GM13977 (cell line): ENCODE results near the gene DOCK3.

Experiments used
- DNase-seq: peaks from one replicate; pipeline ENCODE4 v3.0.0; 2012; ENCODE audit warnings: low spot score
- in situ Hi-C: fragments of 300-500 bp; cut with MboI; formaldehyde crosslinking; loops from one replicate; pipeline ENCODE4 v1.12.0; 2022; ENCODE audit warnings: low sequenced_read_pairs, low pct_unique_long_range_greater_than_20kb, mixed read lengths, inconsistent platforms; ENCODE audit not compliant: unreplicated experiment
- TF ChIP-seq, protein P1 (sequence below): IDR thresholded peaks from 2 replicates; pipeline ENCODE4 v1.5.1; 2012; ENCODE audit warnings: mild to moderate bottlenecking, control low read depth; ENCODE audit not compliant: insufficient read depth; ENCODE audit errors: extremely low read depth, missing control alignments

The DOCK3 gene

DNA sequence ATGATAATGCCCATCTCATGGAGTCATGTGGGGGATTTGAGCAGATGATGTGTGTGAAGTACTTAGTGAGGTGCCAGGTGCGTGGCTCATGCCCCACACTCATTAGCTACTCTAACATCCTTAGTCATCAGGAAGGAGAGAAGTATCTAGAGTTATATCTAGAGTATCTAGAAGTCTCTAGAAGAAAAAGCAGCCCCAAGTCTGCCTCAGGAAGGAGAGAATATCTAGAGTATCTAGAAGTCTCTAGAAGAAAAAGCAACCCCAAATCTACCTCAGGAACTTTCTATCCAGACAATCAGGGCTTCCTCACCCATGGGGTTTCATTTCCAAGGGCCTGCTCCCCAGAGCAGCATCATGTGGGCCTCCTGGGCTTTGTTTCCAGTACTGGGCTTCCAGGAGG, 24.7 kb upstream of the DOCK3 start:
- in situ Hi-C loops = no loop called here
- TF ChIP-seq, protein P1, sequence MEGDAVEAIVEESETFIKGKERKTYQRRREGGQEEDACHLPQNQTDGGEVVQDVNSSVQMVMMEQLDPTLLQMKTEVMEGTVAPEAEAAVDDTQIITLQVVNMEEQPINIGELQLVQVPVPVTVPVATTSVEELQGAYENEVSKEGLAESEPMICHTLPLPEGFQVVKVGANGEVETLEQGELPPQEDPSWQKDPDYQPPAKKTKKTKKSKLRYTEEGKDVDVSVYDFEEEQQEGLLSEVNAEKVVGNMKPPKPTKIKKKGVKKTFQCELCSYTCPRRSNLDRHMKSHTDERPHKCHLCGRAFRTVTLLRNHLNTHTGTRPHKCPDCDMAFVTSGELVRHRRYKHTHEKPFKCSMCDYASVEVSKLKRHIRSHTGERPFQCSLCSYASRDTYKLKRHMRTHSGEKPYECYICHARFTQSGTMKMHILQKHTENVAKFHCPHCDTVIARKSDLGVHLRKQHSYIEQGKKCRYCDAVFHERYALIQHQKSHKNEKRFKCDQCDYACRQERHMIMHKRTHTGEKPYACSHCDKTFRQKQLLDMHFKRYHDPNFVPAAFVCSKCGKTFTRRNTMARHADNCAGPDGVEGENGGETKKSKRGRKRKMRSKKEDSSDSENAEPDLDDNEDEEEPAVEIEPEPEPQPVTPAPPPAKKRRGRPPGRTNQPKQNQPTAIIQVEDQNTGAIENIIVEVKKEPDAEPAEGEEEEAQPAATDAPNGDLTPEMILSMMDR = no peak

DNA sequence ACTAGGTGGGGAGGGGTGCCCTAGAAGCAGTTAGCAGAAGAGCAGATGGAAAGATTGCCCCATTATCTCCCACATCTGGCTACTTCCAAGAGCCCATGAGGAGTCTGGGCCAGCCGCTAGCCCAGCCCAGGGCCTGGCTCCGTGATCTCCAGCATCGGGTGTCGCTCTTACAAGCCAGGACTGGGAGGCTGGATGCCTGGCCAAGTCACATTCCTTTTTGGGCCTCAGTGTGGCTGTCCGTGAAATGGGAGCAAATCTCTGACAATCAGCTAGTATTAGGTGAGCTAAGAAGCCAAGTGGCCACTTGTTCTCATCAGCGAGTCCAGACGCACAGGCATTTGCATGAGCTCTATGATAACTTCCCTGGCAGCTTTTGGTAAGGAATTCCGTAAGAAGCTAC, 23.3 kb upstream of the DOCK3 start:
- in situ Hi-C loops = no loop called here
- no peak for DNase-seq
- TF ChIP-seq, protein P1 = no peak

More for the DNA sequence above, 24.7 kb upstream of the DOCK3 start:
- DNase-seq = no peak

DNA sequence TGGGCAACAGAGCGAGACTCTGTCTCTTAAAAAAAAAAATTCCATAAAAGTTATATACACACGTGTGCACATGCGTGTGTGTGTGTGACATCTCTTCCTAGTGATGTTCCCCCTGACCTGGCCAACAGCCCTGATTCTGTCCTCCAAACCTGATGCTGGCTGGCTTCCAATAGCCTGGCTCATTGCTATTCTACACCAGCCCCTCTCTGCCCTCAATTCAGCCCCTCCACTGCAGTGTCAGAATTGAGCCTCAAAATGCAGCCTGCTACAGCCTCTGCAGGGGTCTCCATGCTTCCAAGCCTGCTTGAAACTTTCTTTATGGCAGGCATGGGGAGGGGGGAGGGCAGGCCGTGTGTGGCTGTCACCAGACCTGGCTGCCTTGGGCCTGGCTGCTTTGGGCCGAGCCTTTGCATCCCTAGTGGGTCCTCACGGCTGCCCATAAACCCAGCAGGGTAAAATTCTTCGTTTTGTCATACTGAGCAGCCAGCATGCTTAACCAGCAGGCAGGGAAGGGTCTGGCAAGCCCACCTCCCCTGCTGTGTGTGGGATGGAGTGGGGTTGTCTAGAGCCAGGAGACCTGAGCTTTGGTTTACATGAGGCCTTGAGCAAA, 22.7 kb upstream of the DOCK3 start:
- TF ChIP-seq, protein P1 = no peak
- in situ Hi-C loops = no loop called here
- DNase-seq = no peak

DNA sequence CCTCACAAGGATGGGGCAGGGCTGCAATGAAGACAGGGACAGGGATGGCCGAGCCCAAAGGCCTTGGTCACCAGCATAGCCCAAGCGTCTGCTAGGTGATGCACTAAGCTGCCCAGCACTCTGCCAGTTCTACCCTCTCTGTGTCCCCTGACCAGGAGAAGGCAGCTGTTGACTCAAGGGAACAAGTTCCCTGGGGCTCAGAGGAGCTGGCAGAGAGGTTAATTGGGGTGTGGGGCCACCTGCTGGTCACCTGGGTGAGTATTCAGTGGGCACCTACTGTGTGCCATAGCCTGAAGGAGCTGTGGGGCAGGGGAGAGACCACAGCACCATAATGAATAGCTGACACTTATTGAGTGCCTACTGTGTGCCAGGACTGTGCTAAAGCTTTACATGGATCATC, 22.0 kb upstream of the DOCK3 start:
- peak; percentile 52 for DNase-seq
- in situ Hi-C loops = no loop called here
- TF ChIP-seq, protein P1 = peak; percentile 76

DNA sequence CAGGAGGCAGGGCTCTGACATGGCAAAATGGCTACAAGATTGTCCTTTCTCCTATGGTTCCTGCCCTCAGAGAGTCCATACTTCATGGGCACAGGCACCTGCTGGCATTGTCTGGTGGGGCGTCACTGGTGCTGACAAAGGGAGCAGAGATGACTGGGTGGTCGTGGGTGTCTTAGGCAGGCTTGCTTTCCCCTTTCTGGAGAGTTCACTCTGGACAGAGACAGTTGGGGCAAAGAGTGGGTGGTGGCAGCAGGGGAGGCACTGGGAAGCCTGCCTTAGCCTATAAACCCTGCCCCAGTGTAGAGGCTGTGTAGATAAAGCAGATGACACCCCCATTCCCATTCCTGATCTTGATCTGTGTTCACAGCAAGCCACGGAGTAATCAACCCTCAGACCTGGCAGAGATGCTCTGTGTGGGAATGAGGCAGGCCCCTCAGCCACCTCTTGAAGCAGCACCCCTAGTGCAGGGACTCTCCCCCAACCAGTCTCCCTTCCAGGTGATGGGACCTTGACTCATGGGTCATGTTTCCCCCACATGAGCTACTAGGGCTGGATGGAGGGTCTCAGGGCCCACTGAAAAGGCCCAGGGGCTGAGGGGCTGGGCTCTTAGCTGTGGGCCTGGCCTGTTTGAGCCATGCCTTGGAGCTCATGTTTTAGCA, 20.7 kb upstream of the DOCK3 start:
- in situ Hi-C loops = no loop called here
- no peak for DNase-seq
- TF ChIP-seq, protein P1 = no peak

DNA sequence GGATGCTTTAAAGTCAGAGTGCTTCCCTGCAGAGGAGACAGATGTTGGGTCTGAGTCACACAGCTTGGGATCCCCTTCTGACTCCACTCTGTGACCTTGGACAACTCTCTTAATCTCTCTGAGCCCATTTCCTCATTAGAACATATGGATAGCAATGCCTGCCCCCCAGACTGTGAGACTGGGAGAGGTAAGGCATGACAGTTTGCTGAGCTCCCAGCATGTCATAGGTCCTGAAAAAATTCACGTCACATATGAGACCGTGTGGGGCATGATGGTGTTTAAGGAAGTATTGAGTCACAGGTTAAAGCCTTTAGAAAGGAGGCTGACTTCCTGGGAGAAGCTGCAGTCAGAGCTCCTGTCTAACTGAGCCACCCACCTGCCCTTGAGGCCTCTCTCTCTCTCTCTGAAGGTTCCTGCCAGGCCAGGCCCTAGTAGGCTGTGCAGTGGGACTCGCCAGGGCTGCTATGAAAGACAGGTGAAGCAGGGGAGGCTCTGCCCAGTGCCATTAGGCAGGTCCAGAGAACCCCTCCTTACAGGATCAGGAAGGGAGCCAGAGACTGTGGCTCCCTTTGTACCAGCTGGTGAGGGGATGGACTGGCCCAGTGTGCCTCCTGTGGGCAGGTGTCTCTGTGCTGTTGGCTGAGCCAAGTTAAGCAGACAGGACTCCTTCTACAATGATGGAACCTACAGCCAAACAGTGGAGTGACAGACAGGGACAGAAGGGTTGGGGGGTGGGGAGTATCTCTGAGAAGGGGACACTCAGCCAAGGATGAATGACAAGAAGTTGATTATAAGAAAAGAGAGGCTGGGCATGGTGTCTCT, 19.5 kb upstream of the DOCK3 start:
- in situ Hi-C loops = no loop called here
- DNase-seq = no peak
- TF ChIP-seq, protein P1 = no peak
